ENCODE results near the gene INHBC.

The INHBC gene

DNA sequence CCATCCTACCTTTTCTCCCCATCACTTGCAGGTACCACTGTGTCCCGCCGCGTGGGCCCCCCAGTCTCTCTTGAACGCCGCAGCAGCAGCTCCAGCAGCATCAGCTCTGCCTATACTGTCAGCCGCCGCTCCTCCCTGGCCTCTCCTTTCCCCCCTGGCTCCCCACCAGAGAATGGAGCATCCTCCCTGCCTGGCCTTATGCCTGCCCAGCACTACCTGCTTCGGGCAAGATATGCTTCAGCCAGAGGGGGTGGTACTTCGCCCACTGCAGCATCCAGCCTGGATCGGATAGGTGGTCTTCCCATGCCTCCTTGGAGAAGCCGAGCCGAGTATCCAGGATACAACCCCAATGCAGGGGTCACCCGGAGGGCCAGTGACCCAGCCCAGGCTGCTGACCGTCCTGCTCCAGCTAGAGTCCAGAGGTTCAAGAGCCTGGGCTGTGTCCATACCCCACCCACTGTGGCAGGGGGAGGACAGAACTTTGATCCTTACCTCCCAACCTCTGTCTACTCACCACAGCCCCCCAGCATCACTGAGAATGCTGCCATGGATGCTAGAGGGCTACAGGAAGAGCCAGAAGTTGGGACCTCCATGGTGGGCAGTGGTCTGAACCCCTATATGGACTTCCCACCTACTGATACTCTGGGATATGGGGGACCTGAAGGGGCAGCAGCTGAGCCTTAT is 35.8 kb downstream of the INHBC start:
- DNase-seq, result no peak

GRCh38 chr12:57470970-57471656 is 36.5 kb downstream of the INHBC start:
- DNase-seq, result no peak

DNA sequence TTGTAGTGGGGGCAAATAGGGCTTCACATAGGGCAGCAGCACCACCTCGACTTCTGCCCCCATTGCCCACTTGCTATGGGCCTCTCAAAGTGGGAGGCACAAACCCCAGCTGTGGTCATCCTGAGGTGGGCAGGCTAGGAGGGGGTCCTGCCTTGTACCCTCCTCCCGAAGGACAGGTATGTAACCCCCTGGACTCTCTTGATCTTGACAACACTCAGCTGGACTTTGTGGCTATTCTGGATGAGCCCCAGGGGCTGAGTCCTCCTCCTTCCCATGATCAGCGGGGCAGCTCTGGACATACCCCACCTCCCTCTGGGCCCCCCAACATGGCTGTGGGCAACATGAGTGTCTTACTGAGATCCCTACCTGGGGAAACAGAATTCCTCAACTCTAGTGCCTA is 37.1 kb downstream of the INHBC start:
- no peak for DNase-seq

GRCh38 chr12:57472391-57472790 is 37.8 kb downstream of the INHBC start:
- no peak for DNase-seq

DNA sequence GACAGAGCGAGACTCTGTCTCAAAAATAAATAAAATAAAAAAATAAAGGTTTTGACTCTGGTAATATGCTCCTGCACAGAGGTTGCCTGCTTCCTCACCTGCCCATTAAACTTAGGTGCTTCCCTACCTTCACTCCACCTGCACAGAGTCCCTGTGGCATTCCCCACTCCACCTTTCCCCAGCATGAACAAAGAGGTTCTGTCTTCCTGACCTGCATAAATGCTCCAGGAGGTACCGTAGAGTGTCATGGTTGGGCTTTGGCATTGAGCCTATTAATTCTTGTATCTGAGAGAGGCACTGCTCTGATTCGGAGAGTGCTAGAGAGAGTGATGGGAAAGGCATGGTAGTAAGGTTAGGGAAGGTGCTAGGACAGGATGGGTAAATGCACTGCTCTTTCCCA is 38.8 kb downstream of the INHBC start:
- no peak for DNase-seq

- DNase-seq, result no peak
Measured at GRCh38 chr12:57473886-57474285, 39.3 kb downstream of the INHBC start.

DNA sequence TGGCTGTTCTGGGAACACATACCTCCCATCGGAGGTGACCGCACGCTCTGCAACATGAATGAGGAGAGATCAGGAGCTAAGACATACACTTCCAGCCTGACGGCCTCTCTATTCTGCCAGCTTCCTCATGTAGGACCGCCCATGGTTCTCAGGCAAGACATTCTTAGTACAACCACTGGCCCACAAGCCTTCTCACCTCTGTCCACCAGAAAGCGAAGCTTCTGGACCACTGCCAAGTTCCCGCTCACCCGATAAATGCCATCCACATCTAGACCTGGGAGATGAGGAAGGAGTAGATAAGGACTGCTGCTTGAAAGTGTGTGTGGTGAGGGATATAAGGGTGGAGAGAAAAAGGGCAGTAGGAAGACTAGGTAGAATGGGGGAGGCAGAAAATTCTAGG is 39.8 kb downstream of the INHBC start:
- no peak for DNase-seq

DNA sequence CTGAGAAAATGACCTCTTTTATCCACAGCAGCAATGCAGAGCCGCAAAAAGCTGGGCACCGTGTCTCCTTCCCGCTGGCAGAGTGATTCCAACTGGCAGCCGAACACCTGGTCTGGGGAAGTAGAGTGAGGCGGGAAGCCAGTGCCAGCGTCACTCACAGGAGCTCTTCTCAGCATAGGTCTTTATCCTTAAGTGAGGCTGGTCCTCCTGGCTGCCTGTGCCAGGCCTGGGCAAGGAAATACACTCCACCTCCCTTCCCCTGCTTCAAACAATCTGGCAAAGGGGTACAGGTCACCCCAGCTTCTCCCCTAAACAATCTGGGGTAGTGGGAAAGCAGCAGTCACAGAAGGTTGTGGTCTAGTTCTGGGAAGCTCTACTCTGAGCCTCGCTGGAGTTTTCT is 40.3 kb downstream of the INHBC start:
- no peak for DNase-seq

GRCh38 chr12:57475271-57476161 is 40.9 kb downstream of the INHBC start:
- DNase-seq, result no peak

DNA sequence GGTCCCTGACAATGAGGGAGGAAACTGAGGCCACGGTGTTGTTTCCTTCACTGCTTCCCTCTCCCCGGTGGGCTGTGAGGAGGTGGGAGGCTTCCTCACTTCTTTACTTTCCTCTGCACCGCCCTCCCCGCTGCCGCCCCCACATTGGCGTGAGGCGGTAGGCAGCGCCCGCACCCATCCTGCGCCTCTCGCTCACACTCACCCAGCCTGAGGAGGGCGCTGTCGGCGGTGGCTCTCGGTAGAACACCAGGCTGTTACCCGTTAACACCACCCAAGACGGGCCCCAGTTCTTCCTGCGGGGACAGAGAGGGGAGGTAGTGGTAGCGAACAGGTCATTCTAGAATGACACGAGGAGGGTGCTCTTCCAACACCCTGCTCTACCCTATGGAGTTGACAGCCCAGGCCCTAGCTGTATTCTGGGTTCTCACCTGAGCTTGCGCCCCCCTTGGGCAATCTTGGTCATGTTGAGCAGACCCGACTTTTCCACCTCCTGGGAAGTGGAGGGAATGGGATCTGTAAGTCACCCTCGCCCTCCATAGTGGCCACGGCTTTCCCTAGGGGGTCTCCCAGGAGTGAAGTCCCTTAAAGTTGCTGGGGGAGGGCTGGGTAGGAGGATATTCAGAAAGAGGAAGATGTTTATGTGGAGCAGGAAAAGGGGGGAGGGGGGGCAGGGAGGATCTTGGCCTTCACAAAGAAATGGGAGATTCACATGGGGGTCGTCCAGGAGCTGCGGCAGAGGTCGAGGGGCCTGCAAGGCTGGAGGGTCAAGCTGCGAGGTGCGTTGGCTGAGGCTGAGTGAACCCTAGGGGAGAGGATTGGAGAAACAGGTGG is 41.8 kb downstream of the INHBC start:
- no peak for DNase-seq

DNA sequence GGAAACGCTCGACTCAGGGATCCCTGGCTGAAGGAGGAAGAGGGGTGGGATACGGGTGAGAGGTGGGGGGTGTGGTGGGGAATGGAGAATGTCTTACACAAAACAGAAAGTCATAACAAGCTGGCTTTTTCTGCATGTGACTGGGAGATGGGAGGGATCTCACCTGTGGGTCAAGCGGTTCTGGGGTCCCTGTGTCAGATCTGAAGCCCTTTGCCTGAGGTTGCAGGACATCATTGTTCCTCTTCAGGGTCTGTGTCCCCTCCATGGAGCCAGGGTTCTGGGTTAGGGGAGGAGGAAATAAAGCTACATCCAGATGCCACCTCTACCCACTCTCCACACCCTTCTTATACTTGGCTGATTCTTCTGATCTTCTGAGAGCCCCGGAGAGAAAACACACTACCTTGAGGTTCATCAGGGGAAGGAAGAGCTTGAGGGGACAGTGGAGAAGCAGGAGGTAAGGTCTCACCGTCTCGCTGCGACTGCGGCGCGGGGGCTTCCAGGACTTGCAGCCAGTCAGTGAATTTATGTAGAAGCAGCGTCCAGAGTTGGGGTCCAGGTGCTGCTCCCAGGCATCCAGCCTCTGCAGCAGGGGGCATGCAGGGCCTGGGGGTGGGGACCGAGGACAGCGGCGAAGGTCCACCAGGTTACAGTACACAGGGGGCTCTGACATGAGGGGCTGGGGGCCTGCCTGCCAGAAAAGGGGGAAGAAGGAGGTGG is 42.6 kb downstream of the INHBC start:
- DNase-seq, result no peak

DNA sequence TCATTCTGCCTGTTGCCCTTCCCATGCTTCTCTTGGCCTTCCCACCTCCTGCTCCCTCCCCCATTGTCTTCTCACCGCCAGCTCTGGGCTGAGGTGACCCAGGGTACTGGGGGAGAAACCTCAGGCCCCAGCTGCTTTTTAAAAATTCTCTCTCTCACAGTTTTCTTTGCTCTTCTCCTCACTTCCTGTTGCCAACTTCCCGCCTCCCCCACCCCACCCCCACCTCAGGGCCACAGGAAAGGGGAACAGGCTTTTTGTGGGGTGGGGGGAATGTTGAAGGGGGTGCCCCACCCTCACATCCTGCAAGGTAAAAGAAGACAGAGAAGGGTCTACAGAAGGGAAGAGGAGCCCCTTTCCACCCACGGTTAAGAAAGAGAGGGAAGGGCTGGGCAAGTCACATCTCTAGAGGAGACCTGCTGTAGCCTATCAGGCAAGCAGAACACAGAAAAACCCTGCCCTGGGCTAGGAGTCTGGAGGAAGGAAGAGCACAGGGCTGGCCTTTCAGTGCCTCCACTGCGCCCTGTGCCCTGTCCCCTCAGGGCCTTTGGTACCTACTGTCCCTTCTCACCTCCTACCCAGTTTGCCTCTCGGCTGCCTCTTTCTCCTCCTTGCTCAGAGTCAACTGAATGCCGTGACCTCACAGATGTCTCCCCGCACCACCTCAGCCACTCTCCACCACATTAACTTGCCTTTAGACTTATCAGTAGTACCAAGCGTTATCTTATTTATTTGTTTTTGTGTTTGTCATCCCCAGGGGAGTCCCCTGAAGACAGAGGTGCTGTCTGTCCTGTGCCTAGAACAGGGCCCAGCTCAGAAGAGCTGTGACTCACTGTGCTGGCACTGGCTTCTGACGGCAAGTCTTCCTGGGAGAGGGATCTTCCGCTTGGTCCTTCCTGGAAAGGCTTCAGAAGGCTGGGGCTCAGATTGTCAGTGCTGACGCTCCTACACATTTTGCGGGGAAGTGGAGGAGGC is 43.4 kb downstream of the INHBC start:
- no peak for DNase-seq

DNA sequence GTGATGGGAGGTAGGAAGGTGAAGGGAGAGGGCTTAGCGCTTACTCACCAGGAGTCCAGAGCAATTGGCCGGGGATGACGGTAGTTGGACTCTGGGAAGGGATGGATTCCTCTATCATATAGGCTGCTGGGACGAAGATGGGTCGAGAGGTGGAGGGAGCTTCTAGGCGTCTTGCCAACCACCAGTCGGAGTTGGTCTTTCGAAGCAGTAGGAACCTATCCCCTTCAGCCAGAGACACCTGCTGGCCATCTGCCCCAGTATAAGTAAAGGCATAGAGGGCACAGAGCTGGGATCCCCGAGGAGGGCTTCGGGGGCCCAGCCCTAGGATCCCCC is 44.4 kb downstream of the INHBC start:
- DNase-seq, result no peak

- DNase-seq, result no peak
Measured at GRCh38 chr12:57479376-57480115, 45.0 kb downstream of the INHBC start, which contains the start of gene ARHGAP9. Gene ARHGAP9, minus strand, starts transcription at chr12:57479866. Its CDS starts 460 bp downstream, at chr12:57479406.

- no peak for DNase-seq
Measured at GRCh38 chr12:57481671-57482070, 47.1 kb downstream of the INHBC start.

- DNase-seq, result no peak
Measured at GRCh38 chr12:57483466-57483865, 48.9 kb downstream of the INHBC start.

GRCh38 chr12:57485695-57486094 is 51.1 kb downstream of the INHBC start:
- DNase-seq, result no peak

DNA sequence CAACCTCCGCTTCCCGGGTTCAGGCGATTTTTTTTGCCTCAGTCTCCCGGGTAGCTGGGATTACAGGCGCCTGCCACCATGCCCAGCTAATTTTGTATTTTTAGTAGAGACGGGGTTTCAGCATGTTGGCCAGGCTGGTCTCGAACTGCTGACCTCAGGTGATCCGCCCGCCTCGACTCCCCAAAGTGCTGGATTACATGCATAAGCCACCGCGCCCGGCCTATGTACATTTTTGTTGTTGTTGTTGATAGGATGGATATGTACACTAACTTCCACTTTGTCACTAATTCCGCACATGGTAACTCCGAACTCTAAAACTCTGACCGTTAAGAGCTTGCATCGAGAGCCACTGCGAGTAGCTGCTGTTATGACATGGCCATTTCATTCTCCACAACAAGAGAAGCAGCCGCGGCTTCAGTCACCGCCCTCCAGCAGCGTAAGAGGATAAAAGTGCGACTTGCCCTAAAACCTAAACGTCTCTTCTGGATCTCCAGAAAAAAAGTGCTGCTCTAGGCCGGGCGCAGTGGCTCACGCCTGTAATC is 52.5 kb downstream of the INHBC start:
- no peak for DNase-seq

- peak; percentile 72 to 93 for DNase-seq
Measured at GRCh38 chr12:57487597-57488401, 53.2 kb downstream of the INHBC start, which contains the start of gene MARS1. Gene MARS1, plus strand, starts transcription at chr12:57488068. Its CDS starts 23 bp downstream, at chr12:57488091.

Measured in cerebellar nuclear complex (tissue), 1 donor.